Measurements from ENCODE around the gene PLAAT2. TPM values are rescaled to one million over a fixed set of nuclear protein-coding genes. Genes with fewer than 3 reads are reported as not detected.

PLAAT2 gene
- total and polyA plus RNA-seq, 8 donors: 0.26 TPM; not detected in 7

DNA sequence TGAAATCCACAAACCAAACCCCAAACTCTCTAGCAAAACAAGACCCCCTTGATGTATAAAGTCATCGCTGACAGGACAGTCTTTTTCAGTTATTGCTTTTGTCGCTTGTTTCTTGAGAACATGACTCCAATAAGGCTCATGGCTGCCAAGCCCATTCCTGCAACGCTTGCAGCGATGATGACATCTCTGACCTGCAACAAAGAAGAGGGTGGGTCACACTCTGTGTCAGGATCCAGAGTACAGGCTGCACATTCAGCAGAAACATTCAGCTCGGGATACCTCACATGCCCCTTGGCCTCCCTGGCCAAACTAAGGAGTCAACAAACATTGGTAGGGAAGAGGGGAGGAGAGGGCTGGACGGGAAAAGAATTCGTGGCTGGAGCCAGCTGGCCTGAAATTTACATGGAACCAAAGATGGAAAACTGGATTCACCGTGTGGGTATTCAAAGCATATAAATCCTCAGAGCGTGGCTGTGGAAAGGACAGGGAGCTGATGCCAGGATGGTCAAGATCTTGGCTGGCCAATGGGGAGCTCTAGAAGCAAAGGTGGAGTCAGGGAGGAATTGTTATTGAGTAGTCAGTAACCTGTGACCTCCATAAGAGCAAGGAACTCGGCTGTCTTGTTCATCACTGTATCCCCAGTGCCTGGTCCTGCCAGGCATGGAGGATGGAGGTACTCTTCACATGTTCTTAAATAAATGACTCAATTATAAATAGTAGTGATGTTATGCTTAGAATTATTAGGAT is 11.8 kb upstream of the PLAAT2 start:
- peak overlapping the region in 2 of 4 donors; percentile 3 to 18 for H3K4me3 ChIP-seq

DNA sequence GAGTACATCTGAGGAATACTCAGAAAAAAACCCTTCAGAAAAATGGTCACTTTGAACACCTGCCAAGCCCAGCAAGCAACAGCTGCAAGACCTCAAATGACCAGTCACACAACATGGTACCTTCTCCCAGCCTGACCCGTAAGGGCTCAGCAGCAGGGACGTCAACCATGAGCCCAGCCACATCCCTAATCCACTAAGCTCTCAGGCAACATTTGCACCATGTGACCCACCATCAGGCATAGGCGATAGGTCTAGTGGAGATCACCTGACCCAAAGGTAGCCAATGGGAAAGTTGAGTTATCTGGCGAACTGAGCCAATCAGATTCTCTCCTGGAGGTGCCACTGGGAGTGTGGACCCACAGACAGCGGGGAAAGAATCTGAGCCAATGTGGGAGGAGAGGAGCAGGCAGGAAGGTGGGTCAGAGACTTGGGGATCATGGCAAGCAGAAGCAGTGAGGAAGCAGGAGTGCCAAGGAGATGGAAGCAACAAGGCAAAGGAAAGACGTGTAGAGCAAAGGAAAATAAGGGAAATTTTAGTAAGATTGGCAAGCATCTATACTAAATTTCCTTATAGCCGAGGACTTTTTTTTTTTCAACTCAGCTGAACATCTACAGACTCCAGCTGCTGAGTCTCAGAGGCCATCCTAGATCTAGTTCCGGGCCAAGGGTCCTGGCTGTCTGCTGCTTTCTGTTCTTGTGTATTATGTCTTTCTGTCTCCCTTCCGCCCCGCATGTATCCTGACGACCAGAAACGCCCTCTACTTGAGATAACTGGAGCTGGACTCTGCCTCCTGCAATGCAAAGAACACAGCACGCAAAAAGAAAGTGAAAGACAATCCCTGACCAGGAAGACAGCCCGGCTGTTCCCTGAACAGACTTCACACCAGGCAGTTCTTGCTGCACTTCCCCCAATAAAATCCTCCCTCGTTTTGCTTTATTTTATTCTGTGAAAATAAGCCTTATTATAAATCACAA is 11.0 kb upstream of the PLAAT2 start:
- DNase-seq (peak in 1 of 6 donors; percentile 22), ATAC-seq (peak; percentile 40 to 89 (median 81)), FAIRE-seq (peak; percentile 43)
- no peaks in the 10 kb centered on the region for H3K4me1 ChIP-seq
- intact Hi-C loops (cut with DNase I): no loop called here
- peak overlapping the region in 2 of 4 donors; percentile 3 to 18 for H3K4me3 ChIP-seq
- peak overlapping the region in 2 of 4 donors; percentile 27 to 61 for H3K27ac ChIP-seq
- TF ChIP-seq, protein P1, sequence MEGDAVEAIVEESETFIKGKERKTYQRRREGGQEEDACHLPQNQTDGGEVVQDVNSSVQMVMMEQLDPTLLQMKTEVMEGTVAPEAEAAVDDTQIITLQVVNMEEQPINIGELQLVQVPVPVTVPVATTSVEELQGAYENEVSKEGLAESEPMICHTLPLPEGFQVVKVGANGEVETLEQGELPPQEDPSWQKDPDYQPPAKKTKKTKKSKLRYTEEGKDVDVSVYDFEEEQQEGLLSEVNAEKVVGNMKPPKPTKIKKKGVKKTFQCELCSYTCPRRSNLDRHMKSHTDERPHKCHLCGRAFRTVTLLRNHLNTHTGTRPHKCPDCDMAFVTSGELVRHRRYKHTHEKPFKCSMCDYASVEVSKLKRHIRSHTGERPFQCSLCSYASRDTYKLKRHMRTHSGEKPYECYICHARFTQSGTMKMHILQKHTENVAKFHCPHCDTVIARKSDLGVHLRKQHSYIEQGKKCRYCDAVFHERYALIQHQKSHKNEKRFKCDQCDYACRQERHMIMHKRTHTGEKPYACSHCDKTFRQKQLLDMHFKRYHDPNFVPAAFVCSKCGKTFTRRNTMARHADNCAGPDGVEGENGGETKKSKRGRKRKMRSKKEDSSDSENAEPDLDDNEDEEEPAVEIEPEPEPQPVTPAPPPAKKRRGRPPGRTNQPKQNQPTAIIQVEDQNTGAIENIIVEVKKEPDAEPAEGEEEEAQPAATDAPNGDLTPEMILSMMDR (IDR thresholded peaks at IDR 0.05): no peak
- WGBS, 2 donors: 72 to 82% methylated on average over 15 of the region's 15 CpGs
- H3K36me3 ChIP-seq: no peaks in the 10 kb centered on the region
- no peaks in the 10 kb centered on the region for H3K9me3 ChIP-seq
- H3K27me3 ChIP-seq: no peaks in the 10 kb centered on the region

More for the DNA sequence above, 11.8 kb upstream of the PLAAT2 start:
- H3K36me3 ChIP-seq: no peaks in the 10 kb centered on the region
- TF ChIP-seq, protein P1 (IDR thresholded peaks at IDR 0.05): no peak
- ATAC-seq: peak in 3 of 4 donors; percentile 14 to 76 (median 46)
- no peak for FAIRE-seq
- H3K9me3 ChIP-seq: no peaks in the 10 kb centered on the region
- intact Hi-C loops (cut with DNase I): no loop called here
- peak overlapping the region in 2 of 4 donors; percentile 27 to 61 for H3K27ac ChIP-seq
- H3K4me1 ChIP-seq: no peaks in the 10 kb centered on the region
- 85 to 86% methylated on average over 10 of the region's 10 CpGs for WGBS, 2 donors
- DNase-seq: peak in 1 of 6 donors; percentile 28
- H3K27me3 ChIP-seq: no peaks in the 10 kb centered on the region

DNA sequence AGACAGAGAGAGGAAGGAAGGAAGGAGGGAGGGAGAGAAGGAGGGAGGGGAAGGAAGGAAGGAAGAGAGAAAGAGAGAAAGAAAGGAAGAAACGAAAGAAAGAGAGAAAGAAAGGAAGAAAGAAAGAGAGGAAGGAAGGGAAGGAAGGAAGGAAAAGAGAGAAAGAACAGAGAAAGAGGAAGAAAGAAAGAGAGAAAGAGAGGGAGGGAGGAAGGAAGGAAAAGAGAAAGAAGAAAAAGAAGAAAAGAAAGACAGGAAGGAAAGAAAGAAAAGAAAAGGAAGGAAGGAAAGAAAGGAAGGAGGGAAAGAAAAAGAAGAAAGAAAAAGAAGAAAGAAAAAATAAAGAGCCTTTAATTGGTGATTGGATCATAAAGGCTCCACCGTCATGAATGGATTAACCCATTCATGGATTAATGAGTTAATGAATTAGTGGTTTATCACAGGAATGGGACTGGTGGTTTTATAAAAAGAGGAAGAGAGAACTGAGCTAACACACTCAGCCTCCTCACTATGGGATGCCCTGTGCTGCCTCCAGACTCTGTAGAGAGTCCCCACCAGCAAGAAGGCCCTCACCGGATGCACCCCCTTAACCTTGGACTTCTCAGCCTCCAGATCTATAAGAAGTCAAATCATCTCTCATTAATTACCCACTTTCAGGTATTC is 9.0 kb upstream of the PLAAT2 start:
- intact Hi-C loops (cut with DNase I): no loop called here
- FAIRE-seq: no peak
- no peaks in the 10 kb centered on the region for H3K27me3 ChIP-seq
- DNase-seq: no peak
- no peak overlapping the region for H3K27ac ChIP-seq
- no peak for ATAC-seq
- no peaks in the 10 kb centered on the region for H3K9me3 ChIP-seq
- H3K4me3 ChIP-seq: no peak overlapping the region
- H3K36me3 ChIP-seq: no peaks in the 10 kb centered on the region
- TF ChIP-seq, protein P1 (IDR thresholded peaks at IDR 0.05): no peak
- WGBS, 2 donors: 57 to 69% methylated on average over 3 of the region's 3 CpGs
- peaks cover 0 to 9% (median 8%) of the 10 kb centered on the region in 3 donors for H3K4me1 ChIP-seq

DNA sequence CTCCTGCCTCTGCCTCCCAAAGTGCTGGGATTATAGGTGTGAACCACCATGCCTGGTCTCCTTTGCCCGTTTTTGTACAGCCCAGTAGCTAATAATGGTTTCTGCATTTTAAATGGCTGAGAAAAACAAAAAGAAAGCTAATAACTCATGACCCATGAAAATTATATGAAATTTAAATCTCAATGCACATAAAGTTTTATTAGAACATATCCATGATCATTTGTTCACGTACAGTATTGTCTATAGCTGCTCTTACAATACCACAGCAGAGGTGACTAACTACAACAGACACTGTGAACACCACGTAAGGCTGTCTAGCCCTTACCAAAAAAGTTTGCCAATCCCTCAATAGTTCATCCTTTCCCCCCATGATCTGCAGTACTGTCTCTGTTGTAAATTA is 6.4 kb upstream of the PLAAT2 start:
- Histone ChIP-seq H3K27me3 (no peaks in the 10 kb centered on the region), H3K4me1 (peaks cover 0 to 13% (median 12%) of the 10 kb centered on the region in 3 donors), H3K36me3 (no peaks in the 10 kb centered on the region), H3K9me3 (no peaks in the 10 kb centered on the region), H3K27ac (no peak overlapping the region), H3K4me3 (no peak overlapping the region)
- ATAC-seq: no peak
- intact Hi-C loops (cut with DNase I): no loop called here
- TF ChIP-seq, protein P1 (IDR thresholded peaks at IDR 0.05): no peak
- DNase-seq: no peak
- FAIRE-seq: no peak
- 96% methylated on average over 3 of the region's 3 CpGs for WGBS, 2 donors
